Uterus (tissue), 4 donors: ENCODE measurements around the gene KCND2. TPM values are rescaled to one million over a fixed set of nuclear protein-coding genes. Genes with fewer than 3 reads are reported as not detected.

Source experiments
- DNase-seq, 2 donors: peaks; one replicate each; pipeline ENCODE4 v3.0.0-alpha.2; 2019 to 2020
- H3K27ac ChIP-seq, 2 donors: fragments of 200-600 bp; sonication (generic); 1 replicate in 1 of 2; 2 replicates in 1 of 2; pipeline ENCODE4 v1.5.1; 2016 to 2018
- H3K27me3 ChIP-seq, 2 donors: fragments of 200-600 bp; sonication (generic); one replicate each; pipeline ENCODE4 v1.5.1; 2018 to 2019; ENCODE audit warnings: control low read depth in 1 of 2
- H3K36me3 ChIP-seq, 2 donors: fragments of 200-600 bp; sonication (generic); one replicate each; pipeline ENCODE4 v1.5.1; 2019; ENCODE audit warnings: control low read depth in 1 of 2
- H3K4me1 ChIP-seq, 2 donors: fragments of 200-600 bp; sonication (generic); one replicate each; pipeline ENCODE4 v1.5.1; 2018 to 2019; ENCODE audit warnings: control low read depth in 1 of 2
- H3K4me3 ChIP-seq, 2 donors: fragments of 200-600 bp; sonication (generic); 1 replicate in 1 of 2; 2 replicates in 1 of 2; pipeline ENCODE4 v1.5.1; 2018 to 2019; ENCODE audit warnings: mild to moderate bottlenecking in 1 of 2
- H3K9me3 ChIP-seq, 2 donors: fragments of 200-600 bp; sonication (generic); one replicate each; pipeline ENCODE4 v1.5.1; 2019; ENCODE audit warnings: control low read depth in 1 of 2
- POLR2A ChIP-seq, 2 donors: fragments of 450-650 bp; IDR thresholded peaks; one replicate each; pipeline ENCODE4 v1.6.1; 2016; ENCODE audit warnings: antibody characterized with exemption in 2 of 2, mild to moderate bottlenecking in 1 of 2, moderate library complexity in 1 of 2
- intact Hi-C: fragments of 100-400 bp; cut with DNase I; formaldehyde crosslinking; loops from one replicate; pipeline ENCODE4 v1.15.1; 2023; ENCODE audit warnings: low total_unique reads
- total RNA-seq, 4 donors: library from RNA; depleted of rRNA in 3 of 4; stranded (reverse); fragments of >200 nt in 3 of 4; gene quantifications; one replicate each; pipeline versions ENCODE4 v1.1.0 to v1.2.4, GENCODE V29; 2014 to 2023
- TF ChIP-seq, protein P1 (sequence below), 4 experiments: fragments of 200-600 bp in 2 of 4; fragments of 450-650 bp in 2 of 4; sonication (generic) in 2 of 4; IDR thresholded peaks; one replicate each; pipeline ENCODE4 v1.5.1; 2016 to 2019; ENCODE audit warnings: antibody characterized with exemption in 4 of 4, mild to moderate bottlenecking in 2 of 4, moderate library complexity in 1 of 4
- donor health status: DM: yes; HTN: yes; CAD: no.

Gene KCND2
- total RNA-seq, 4 donors from 2014 or later: 0.26 to 6.0 (median 4.5) TPM

DNA sequence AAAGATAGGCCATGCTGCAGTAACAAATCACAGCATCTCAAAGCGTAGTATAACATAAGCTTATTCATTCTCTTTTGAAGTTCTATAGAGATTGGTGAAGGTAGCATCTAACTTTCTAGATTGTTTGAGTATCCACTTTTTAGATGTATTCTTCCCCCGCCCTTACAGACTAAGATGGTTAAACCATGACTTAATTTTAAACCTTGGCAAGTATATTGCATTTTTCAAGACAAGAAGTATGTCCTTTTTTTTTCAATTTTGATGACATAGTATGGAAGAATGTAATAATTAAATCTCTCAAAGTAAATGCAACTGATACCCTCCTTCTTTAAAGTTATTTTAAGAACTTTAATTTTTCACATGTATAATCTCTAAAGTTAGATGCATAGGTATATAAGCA lies 190.0 kb downstream of the KCND2 start:
- no peak for TF ChIP-seq POLR2A (IDR thresholded peaks at IDR 0.05)
- TF ChIP-seq, protein P1, sequence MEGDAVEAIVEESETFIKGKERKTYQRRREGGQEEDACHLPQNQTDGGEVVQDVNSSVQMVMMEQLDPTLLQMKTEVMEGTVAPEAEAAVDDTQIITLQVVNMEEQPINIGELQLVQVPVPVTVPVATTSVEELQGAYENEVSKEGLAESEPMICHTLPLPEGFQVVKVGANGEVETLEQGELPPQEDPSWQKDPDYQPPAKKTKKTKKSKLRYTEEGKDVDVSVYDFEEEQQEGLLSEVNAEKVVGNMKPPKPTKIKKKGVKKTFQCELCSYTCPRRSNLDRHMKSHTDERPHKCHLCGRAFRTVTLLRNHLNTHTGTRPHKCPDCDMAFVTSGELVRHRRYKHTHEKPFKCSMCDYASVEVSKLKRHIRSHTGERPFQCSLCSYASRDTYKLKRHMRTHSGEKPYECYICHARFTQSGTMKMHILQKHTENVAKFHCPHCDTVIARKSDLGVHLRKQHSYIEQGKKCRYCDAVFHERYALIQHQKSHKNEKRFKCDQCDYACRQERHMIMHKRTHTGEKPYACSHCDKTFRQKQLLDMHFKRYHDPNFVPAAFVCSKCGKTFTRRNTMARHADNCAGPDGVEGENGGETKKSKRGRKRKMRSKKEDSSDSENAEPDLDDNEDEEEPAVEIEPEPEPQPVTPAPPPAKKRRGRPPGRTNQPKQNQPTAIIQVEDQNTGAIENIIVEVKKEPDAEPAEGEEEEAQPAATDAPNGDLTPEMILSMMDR (IDR thresholded peaks at IDR 0.05): no peak
- DNase-seq: no peak
- Histone ChIP-seq H3K27ac (no peak overlapping the region), H3K27me3 (no peaks in the 10 kb centered on the region), H3K4me1 (no peaks in the 10 kb centered on the region), H3K36me3 (no peaks in the 10 kb centered on the region), H3K9me3 (no peaks in the 10 kb centered on the region), H3K4me3 (no peak overlapping the region)
- intact Hi-C loops: no loop called here

DNA sequence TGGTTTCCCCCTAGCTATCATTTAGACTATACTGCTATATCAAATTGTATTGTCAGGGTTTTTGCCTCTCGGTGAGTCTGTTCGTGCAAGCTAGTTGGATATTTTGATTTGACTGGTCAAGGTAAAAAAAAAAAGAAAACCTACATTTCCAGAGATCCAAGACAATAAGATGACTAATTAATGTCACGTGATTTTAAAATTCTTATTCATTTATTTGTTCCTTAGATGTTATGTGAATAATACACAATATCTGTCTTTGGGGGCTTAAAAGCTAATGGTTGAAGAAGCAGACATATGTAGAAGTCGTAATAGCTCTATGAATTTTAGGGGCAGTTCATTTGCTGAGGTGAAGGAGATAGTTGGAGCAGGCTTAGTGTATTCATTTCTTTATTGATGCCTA lies 191.1 kb downstream of the KCND2 start:
- Histone ChIP-seq H3K4me3 (no peak overlapping the region), H3K27ac (no peak overlapping the region), H3K9me3 (no peaks in the 10 kb centered on the region), H3K36me3 (no peaks in the 10 kb centered on the region), H3K27me3 (no peaks in the 10 kb centered on the region), H3K4me1 (no peaks in the 10 kb centered on the region)
- DNase-seq: no peak
- TF ChIP-seq POLR2A (IDR thresholded peaks at IDR 0.05): no peak
- TF ChIP-seq, protein P1 (IDR thresholded peaks at IDR 0.05): no peak
- intact Hi-C loops: no loop called here

- H3K36me3 ChIP-seq: no peaks in the 10 kb centered on the region
- intact Hi-C loops: no loop called here
- DNase-seq: no peak
- no peak overlapping the region for H3K4me3 ChIP-seq
- H3K27ac ChIP-seq: no peak overlapping the region
- H3K9me3 ChIP-seq: no peaks in the 10 kb centered on the region
- H3K27me3 ChIP-seq: no peaks in the 10 kb centered on the region
- H3K4me1 ChIP-seq: no peaks in the 10 kb centered on the region
- TF ChIP-seq, protein P1 (IDR thresholded peaks at IDR 0.05): no peak
- TF ChIP-seq POLR2A (IDR thresholded peaks at IDR 0.05): no peak
Measured at GRCh38 chr7:120467676-120468075, 194.7 kb downstream of the KCND2 start.

GRCh38 chr7:120468611-120469010 lies 195.6 kb downstream of the KCND2 start:
- no peak for TF ChIP-seq POLR2A (IDR thresholded peaks at IDR 0.05)
- TF ChIP-seq, protein P1 (IDR thresholded peaks at IDR 0.05): no peak
- Histone ChIP-seq H3K4me1 (no peaks in the 10 kb centered on the region), H3K9me3 (no peaks in the 10 kb centered on the region), H3K27me3 (no peaks in the 10 kb centered on the region), H3K27ac (no peak overlapping the region), H3K4me3 (no peak overlapping the region), H3K36me3 (no peaks in the 10 kb centered on the region)
- no peak for DNase-seq
- intact Hi-C loops: no loop called here

GRCh38 chr7:120472892-120473291 lies 199.9 kb downstream of the KCND2 start:
- DNase-seq: no peak
- TF ChIP-seq, protein P1 (IDR thresholded peaks at IDR 0.05): no peak
- TF ChIP-seq POLR2A (IDR thresholded peaks at IDR 0.05): no peak
- H3K36me3 ChIP-seq: no peaks in the 10 kb centered on the region
- H3K27ac ChIP-seq: no peak overlapping the region
- intact Hi-C loops: no loop called here
- H3K9me3 ChIP-seq: no peaks in the 10 kb centered on the region
- no peak overlapping the region for H3K4me3 ChIP-seq
- H3K27me3 ChIP-seq: no peaks in the 10 kb centered on the region
- no peaks in the 10 kb centered on the region for H3K4me1 ChIP-seq
